ENCODE results near the gene NUDT14.

The NUDT14 gene

GRCh38 chr14:105180592-105181548 is at the start of gene NUDT14:
Gene NUDT14 (minus strand): TSS chr14:105181312. CDS start chr14:105181209, 103 bp downstream.
- H3K4me3 ChIP-seq (ENCODE audit: low read depth, low read length): peak within 1 kb of the TSS; percentile 51
- no peaks in the 10 kb centered on the region for H3K36me3 ChIP-seq (ENCODE audit: control insufficient read depth in 2 of 2, insufficient read depth in 1 of 2, low read length in 2 of 2)
- no peak within 1 kb of the TSS for H3K27ac ChIP-seq (ENCODE audit: extremely low read depth, low read depth, low read length)
- ChIA-PET CTCF (interaction anchor here (2.5 to 4.0 kb wide), 2 partner anchors 11 to 90 kb away, joined by 6 to 18 read pairs; partner anchors contain the start of gene JAG2), POLR2A (interaction anchor here (3.2 kb wide), 1 partner anchor 11 kb away, joined by 9 read pairs; no protein-coding TSS in a partner anchor)
- no peaks in the 10 kb centered on the region for H3K4me1 ChIP-seq (ENCODE audit: control insufficient read depth, insufficient read depth, low read length)
- no peaks in the 10 kb centered on the region for H3K9me3 ChIP-seq (ENCODE audit: control insufficient read depth, insufficient read depth, low read depth, low read length)
- TF ChIP-seq ZBTB20 (tag by site-specific recombination; IDR thresholded peaks at IDR 0.05) (peak; percentile 17; the same call in 1 of the 2 replicates), ZNF292 (tag by site-specific recombination; IDR thresholded peaks at IDR 0.05; ENCODE audit: borderline replicate concordance, low read depth) (no peak), KLF17 (tag by site-specific recombination; IDR thresholded peaks at IDR 0.05) (0 out of 2 replicates have a peak, but pooled peaks have one; percentile 45), HIC1 (tag by site-specific recombination; IDR thresholded peaks at IDR 0.05) (no peak), ZNF366 (tag by site-specific recombination; conservative IDR thresholded peaks at IDR 0.05) (no peak), ZNF580 (tag by site-specific recombination; IDR thresholded peaks at IDR 0.05) (peak; percentile 97), ZNF214 (tag by site-specific recombination; IDR thresholded peaks at IDR 0.05; ENCODE audit: borderline replicate concordance) (no peak), KLF8 (tag by site-specific recombination; IDR thresholded peaks at IDR 0.05) (peak; percentile 54; the same call in 1 of the 2 replicates), GLI2 (tag by site-specific recombination; IDR thresholded peaks at IDR 0.05; ENCODE audit: borderline replicate concordance, low read depth) (no peak), SP3 (tag by site-specific recombination; IDR thresholded peaks at IDR 0.05) (peak; percentile 69), ZNF341 (tag by site-specific recombination; IDR thresholded peaks at IDR 0.05; ENCODE audit: low read depth) (peak; percentile 71), GLIS1 (tag by site-specific recombination; IDR thresholded peaks at IDR 0.05) (peak; percentile 77), KLF7 (tag by site-specific recombination; IDR thresholded peaks at IDR 0.05; ENCODE audit: borderline replicate concordance) (no peak; the same call in 1 of the 2 replicates), ZNF76 (tag by site-specific recombination; IDR thresholded peaks at IDR 0.05; ENCODE audit: borderline replicate concordance, low read depth) (0 out of 2 replicates have a peak, but pooled peaks have one; percentile 16), ZNF280D (tag by site-specific recombination; IDR thresholded peaks at IDR 0.05) (0 out of 2 replicates have a peak, but pooled peaks have one; percentile 17), ZNF585B (tag by site-specific recombination; IDR thresholded peaks at IDR 0.05) (no peak), MZF1 (tag by site-specific recombination; IDR thresholded peaks at IDR 0.05; ENCODE audit: borderline replicate concordance) (no peak), ZNF350 (tag by site-specific recombination; IDR thresholded peaks at IDR 0.05) (no peak), ELK4 (IDR thresholded peaks at IDR 0.05; ENCODE audit: borderline replicate concordance, low read depth, low read length) (no peak), ZBTB26 (tag by site-specific recombination; optimal IDR thresholded peaks at IDR 0.05) (peak; percentile 12), ZNF335 (tag by site-specific recombination; conservative IDR thresholded peaks at IDR 0.05) (peak; percentile 72), ZNF140 (tag by site-specific recombination; IDR thresholded peaks at IDR 0.05) (no peak), SALL2 (tag by site-specific recombination; IDR thresholded peaks at IDR 0.05; ENCODE audit: borderline replicate concordance) (no peak), SP7 (tag by site-specific recombination; IDR thresholded peaks at IDR 0.05) (peak; percentile 61)

Data from HEK293 (cell line).